HT-29 (cell line): ENCODE results near the gene LRRIQ4. TPM values are rescaled to one million over a fixed set of nuclear protein-coding genes. Genes with fewer than 3 reads are reported as not detected.

Experiments
- DNase-seq: peaks from one replicate; pipeline ENCODE4 v3.0.0-alpha.2; 2015; ENCODE audit warnings: low spot score
- total RNA-seq: library from RNA; depleted of rRNA; stranded (reverse); fragments of >200 nt; shearing (Covaris generic); gene quantifications from 2 replicates; pipeline ENCODE4 v1.2.3, GENCODE V29; 2014

The LRRIQ4 gene
- total RNA-seq, 1 experiment from 2014 or later = not detected

GRCh38 chr3:169809230-169809795 lies 3.4 kb upstream of the LRRIQ4 start:
- no peak for DNase-seq

- peak; percentile 43 for DNase-seq
These were observed 889 bp upstream of the LRRIQ4 start for GRCh38 chr3:169811631-169812331.

- no peak for DNase-seq
These were observed 608 bp downstream of the LRRIQ4 start for GRCh38 chr3:169813278-169813677.

- DNase-seq = peak; percentile 80
These were observed 1.3 kb downstream of the LRRIQ4 start for GRCh38 chr3:169813757-169814517.

- DNase-seq = no peak
These were observed 3.0 kb downstream of the LRRIQ4 start for GRCh38 chr3:169815590-169816150.

- DNase-seq = no peak
These were observed 5.6 kb downstream of the LRRIQ4 start for GRCh38 chr3:169818316-169818715.

- peak; percentile 53 for DNase-seq
These were observed 9.4 kb downstream of the LRRIQ4 start for GRCh38 chr3:169822091-169822490.

GRCh38 chr3:169822540-169822939 lies 9.9 kb downstream of the LRRIQ4 start:
- peak; percentile 66 for DNase-seq

GRCh38 chr3:169822983-169823382 lies 10.3 kb downstream of the LRRIQ4 start:
- DNase-seq = no peak

- DNase-seq = no peak
These were observed 12.6 kb downstream of the LRRIQ4 start for GRCh38 chr3:169825316-169825715.

GRCh38 chr3:169827712-169828111 lies 15.0 kb downstream of the LRRIQ4 start:
- DNase-seq = no peak

GRCh38 chr3:169835533-169835932 lies 22.9 kb downstream of the LRRIQ4 start:
- DNase-seq = no peak

- no peak for DNase-seq
These were observed 23.6 kb downstream of the LRRIQ4 start for GRCh38 chr3:169836078-169836941.

GRCh38 chr3:169836942-169837275 lies 24.2 kb downstream of the LRRIQ4 start:
- DNase-seq = no peak

GRCh38 chr3:169838511-169839030 lies 25.9 kb downstream of the LRRIQ4 start:
- no peak for DNase-seq

GRCh38 chr3:169841171-169841570 lies 28.5 kb downstream of the LRRIQ4 start:
- no peak for DNase-seq

GRCh38 chr3:169842960-169843359 lies 30.3 kb downstream of the LRRIQ4 start:
- DNase-seq = no peak

GRCh38 chr3:169846458-169847193 lies 34.0 kb downstream of the LRRIQ4 start:
- no peak for DNase-seq

- DNase-seq = no peak
These were observed 35.2 kb downstream of the LRRIQ4 start for GRCh38 chr3:169847896-169848295.

GRCh38 chr3:169848741-169849140 lies 36.1 kb downstream of the LRRIQ4 start:
- DNase-seq = no peak

GRCh38 chr3:169850618-169851017 lies 37.9 kb downstream of the LRRIQ4 start:
- no peak for DNase-seq
